Ovary (tissue), 3 donors: ENCODE results near the gene SEPTIN5.

Source experiments
- CTCF ChIP-seq, 3 donors: fragments of 450-650 bp in 2 of 3; fragments of 200-600 bp in 1 of 3; IDR thresholded peaks; one replicate each; pipeline versions ENCODE4 v1.5.1 to v1.8.0; 2016 to 2022; ENCODE audit warnings: antibody characterized with exemption in 3 of 3, mild to moderate bottlenecking in 1 of 3
- POLR2A ChIP-seq: fragments of 450-650 bp; IDR thresholded peaks from one replicate; pipeline ENCODE4 v1.6.1; 2017; ENCODE audit warnings: antibody characterized with exemption, mild to moderate bottlenecking, moderate library complexity
- donor health status: DM: no; HTN: no; CAD: no.

GRCh38 chr22:19729507-19729906, 15.2 kb downstream of the SEPTIN5 start:
- no peak for TF ChIP-seq POLR2A
- TF ChIP-seq CTCF (IDR thresholded peaks at IDR 0.05) = no peak
